Smooth muscle cell (in vitro differentiated cells): ENCODE data around the gene INTS13. TPM values are rescaled to one million over a fixed set of nuclear protein-coding genes. Genes with fewer than 3 reads are reported as not detected.
A peak's percentile ranks its signal among the peaks of the same experiment; 100 is the strongest.

ENCODE experiments used
- DNase-seq: peaks from one replicate; lab custom pipeline; 2025; ENCODE audit not compliant: unreplicated experiment; lab: John Stamatoyannopoulos, UW
- H2AFZ ChIP-seq: fragments of 200-600 bp; sonication (generic); 2 replicates; pipeline ENCODE4 v1.6.0; 2016; ENCODE audit warnings: antibody characterized with exemption, low read depth, mild to moderate bottlenecking
- H3F3A ChIP-seq: fragments of 200-600 bp; sonication (generic); 2 replicates; pipeline ENCODE4 v1.6.0; 2017; ENCODE audit warnings: antibody characterized with exemption, low read depth
- H3K27ac ChIP-seq: fragments of 200-600 bp; sonication (generic); 2 replicates; pipeline ENCODE4 v1.5.1; 2016; ENCODE audit warnings: low read depth, mild to moderate bottlenecking
- H3K27me3 ChIP-seq: fragments of 200-600 bp; sonication (generic); 2 replicates; pipeline ENCODE4 v1.6.1; 2016; ENCODE audit warnings: low read depth, mild to moderate bottlenecking
- H3K36me3 ChIP-seq: fragments of 200-600 bp; sonication (generic); 2 replicates; pipeline ENCODE4 v1.5.1; 2016; ENCODE audit warnings: low read depth
- H3K4me1 ChIP-seq: fragments of 200-600 bp; sonication (generic); 2 replicates; pipeline ENCODE4 v1.5.1; 2016; ENCODE audit warnings: low read depth
- H3K4me2 ChIP-seq: fragments of 200-600 bp; sonication (generic); 2 replicates; pipeline ENCODE4 v1.6.0; 2016; ENCODE audit warnings: mild to moderate bottlenecking
- H3K4me3 ChIP-seq: fragments of 200-600 bp; sonication (generic); 2 replicates; pipeline ENCODE4 v1.5.1; 2016; ENCODE audit warnings: mild to moderate bottlenecking
- H3K79me2 ChIP-seq: fragments of 200-600 bp; sonication (generic); 2 replicates; pipeline ENCODE4 v1.6.0; 2016; ENCODE audit warnings: low read depth, mild to moderate bottlenecking
- H3K9ac ChIP-seq: fragments of 200-600 bp; sonication (generic); 2 replicates; pipeline ENCODE4 v1.6.0; 2016; ENCODE audit warnings: low read depth
- H3K9me3 ChIP-seq: fragments of 200-600 bp; sonication (generic); replicated peaks from 2 replicates; pipeline ENCODE4 v1.5.1; 2016; ENCODE audit warnings: low read depth
- H4K20me1 ChIP-seq: fragments of 200-600 bp; sonication (generic); 2 replicates; pipeline ENCODE4 v1.6.0; 2016; ENCODE audit warnings: low read depth
- CTCF ChIP-seq: fragments of 200-600 bp; sonication (generic); IDR thresholded peaks from 2 replicates; pipeline ENCODE4 v1.5.1; 2017; ENCODE audit warnings: borderline replicate concordance, mild to moderate bottlenecking, antibody characterized with exemption; ENCODE audit not compliant: insufficient read depth, poor library complexity, severe bottlenecking
- WGBS: methylation state at CpG from one replicate; pipeline ENCODE4 v1.1.7; 2016; ENCODE audit warnings: low lambda C conversion rate; 5-methylcytosine and 5-hydroxymethylcytosine counted together
- polyA plus RNA-seq: library from polyadenylated mRNA; unstranded; fragments of >200 nt; fragmentation: Nextera tagmentation; extraction: Ambion mirVana; gene quantifications from 2 replicates; pipeline ENCODE4 v1.2.1, GENCODE V29; 2016
- total RNA-seq: library from RNA; depleted of rRNA; stranded (reverse); fragments of >200 nt; gene quantifications from 2 replicates; pipeline ENCODE4 v1.2.3, GENCODE V29; 2014

Gene INTS13
- total and polyA plus RNA-seq, 2 experiments from 2014 or later: 22.0 to 47.5 TPM

GRCh38 chr12:26954027-26954426 is 16.2 kb upstream of the INTS13 start:
- WGBS: 74% methylated on average over 4 of the region's 4 CpGs
- Histone ChIP-seq H2AFZ (no peak overlapping the region), H4K20me1 (peaks cover 62% of the 10 kb centered on the region), H3K4me2 (no peak overlapping the region), H3K27ac (no peak overlapping the region), H3K79me2 (peaks cover 70% of the 10 kb centered on the region), H3K4me1 (no peaks in the 10 kb centered on the region), H3K9me3 (no peaks in the 10 kb centered on the region), H3K9ac (no peak overlapping the region), H3K27me3 (no peaks in the 10 kb centered on the region), H3K4me3 (no peak overlapping the region), H3F3A (no peaks in the 10 kb centered on the region), H3K36me3 (peaks cover 17% of the 10 kb centered on the region)
- no peak for TF ChIP-seq CTCF
- no peak for DNase-seq

- Histone ChIP-seq H3K79me2 (peaks cover 75% of the 10 kb centered on the region), H3K4me2 (no peak overlapping the region), H2AFZ (no peak overlapping the region), H3K9ac (no peak overlapping the region), H3K4me3 (no peak overlapping the region), H3K27ac (no peak overlapping the region), H4K20me1 (peaks cover 62% of the 10 kb centered on the region), H3K9me3 (no peaks in the 10 kb centered on the region), H3K36me3 (peaks cover 17% of the 10 kb centered on the region), H3K27me3 (no peaks in the 10 kb centered on the region), H3F3A (no peaks in the 10 kb centered on the region), H3K4me1 (no peaks in the 10 kb centered on the region)
- 73% methylated on average over 1 of the region's 1 CpG for WGBS
- DNase-seq: no peak
- TF ChIP-seq CTCF: no peak
Measured at GRCh38 chr12:26953447-26953846, 15.7 kb upstream of the INTS13 start.

GRCh38 chr12:26948309-26948708 is 10.5 kb upstream of the INTS13 start:
- peaks cover 98% of the 10 kb centered on the region for H3K79me2 ChIP-seq
- H3K9me3 ChIP-seq: peaks cover 4% of the 10 kb centered on the region
- no peak overlapping the region for H2AFZ ChIP-seq
- 96% methylated on average over 1 of the region's 1 CpG for WGBS
- peaks cover 49% of the 10 kb centered on the region for H4K20me1 ChIP-seq
- no peaks in the 10 kb centered on the region for H3K27me3 ChIP-seq
- H3K27ac ChIP-seq: no peak overlapping the region
- peaks cover 3% of the 10 kb centered on the region for H3K36me3 ChIP-seq
- H3F3A ChIP-seq: no peaks in the 10 kb centered on the region
- H3K9ac ChIP-seq: no peak overlapping the region
- no peak overlapping the region for H3K4me3 ChIP-seq
- no peak for TF ChIP-seq CTCF
- H3K4me1 ChIP-seq: no peaks in the 10 kb centered on the region
- no peak for DNase-seq
- H3K4me2 ChIP-seq: no peak overlapping the region

GRCh38 chr12:26941215-26941594 is 3.4 kb upstream of the INTS13 start:
- Histone ChIP-seq H3K9me3 (peaks cover 4% of the 10 kb centered on the region), H3K4me1 (peaks cover 31% of the 10 kb centered on the region), H3F3A (no peaks in the 10 kb centered on the region), H3K4me2 (peak overlapping the region; percentile 91), H3K27ac (no peak overlapping the region), H3K79me2 (peaks cover 87% of the 10 kb centered on the region), H2AFZ (no peak overlapping the region), H3K9ac (no peak overlapping the region), H4K20me1 (peaks cover 57% of the 10 kb centered on the region), H3K4me3 (no peak overlapping the region), H3K27me3 (no peaks in the 10 kb centered on the region), H3K36me3 (peaks cover 3% of the 10 kb centered on the region)
- no peak for DNase-seq
- WGBS: 88% methylated on average over 1 of the region's 1 CpG
- no peak for TF ChIP-seq CTCF
